OCI-LY7 (cell line): ENCODE measurements around the gene RAP1A.
"Not testable (repeated sequence)": the region's sequence is repeated elsewhere in the genome, so short reads cannot be mapped to it uniquely, and the experiment has no call there.

Source experiments
- EZH2phosphoT487 ChIP-seq: fragments of 200-600 bp; sonication (generic); IDR thresholded peaks from 2 replicates; pipeline ENCODE4 v1.6.1; 2018; ENCODE audit warnings: low read depth, borderline replicate concordance, mild to moderate bottlenecking, mixed run types, antibody characterized with exemption, low read length, moderate library complexity, mixed read lengths
- TF ChIP-seq, protein P1 (sequence below): fragments of 200-600 bp; sonication (generic); conservative IDR thresholded peaks from 2 replicates; pipeline ENCODE4 v1.5.1; 2014; ENCODE audit warnings: mild to moderate bottlenecking, antibody characterized with exemption, low read length, moderate library complexity, mixed read lengths

DNA sequence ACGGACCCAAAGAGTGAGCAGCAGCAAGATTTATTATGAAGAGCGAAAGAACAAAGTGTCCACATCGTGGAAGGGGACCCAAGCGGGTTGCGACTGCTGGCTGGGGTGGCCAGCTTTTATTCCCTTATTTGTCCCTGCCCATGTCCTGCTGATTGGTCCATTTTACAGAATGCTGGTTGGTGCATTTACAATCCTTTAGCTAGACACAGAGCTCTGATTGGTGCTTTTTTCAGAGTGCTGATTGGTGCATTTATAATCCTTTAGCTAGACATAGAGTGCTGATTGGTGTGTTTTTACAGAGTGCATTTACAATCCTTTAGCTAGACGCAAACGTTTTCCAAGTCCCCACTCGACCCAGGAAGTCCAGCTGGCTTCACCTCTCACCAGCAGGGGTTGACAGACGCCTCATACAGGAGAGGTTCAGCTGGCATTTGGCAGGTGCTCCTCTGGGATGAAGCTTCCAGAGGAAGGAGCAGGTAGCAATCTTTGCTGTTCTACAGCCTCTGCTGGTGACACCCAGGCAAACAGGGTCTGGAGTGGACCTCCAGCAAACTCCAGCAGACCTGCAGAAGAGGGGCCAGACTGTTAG is 60.7 kb downstream of the RAP1A start:
- TF ChIP-seq, protein P1, sequence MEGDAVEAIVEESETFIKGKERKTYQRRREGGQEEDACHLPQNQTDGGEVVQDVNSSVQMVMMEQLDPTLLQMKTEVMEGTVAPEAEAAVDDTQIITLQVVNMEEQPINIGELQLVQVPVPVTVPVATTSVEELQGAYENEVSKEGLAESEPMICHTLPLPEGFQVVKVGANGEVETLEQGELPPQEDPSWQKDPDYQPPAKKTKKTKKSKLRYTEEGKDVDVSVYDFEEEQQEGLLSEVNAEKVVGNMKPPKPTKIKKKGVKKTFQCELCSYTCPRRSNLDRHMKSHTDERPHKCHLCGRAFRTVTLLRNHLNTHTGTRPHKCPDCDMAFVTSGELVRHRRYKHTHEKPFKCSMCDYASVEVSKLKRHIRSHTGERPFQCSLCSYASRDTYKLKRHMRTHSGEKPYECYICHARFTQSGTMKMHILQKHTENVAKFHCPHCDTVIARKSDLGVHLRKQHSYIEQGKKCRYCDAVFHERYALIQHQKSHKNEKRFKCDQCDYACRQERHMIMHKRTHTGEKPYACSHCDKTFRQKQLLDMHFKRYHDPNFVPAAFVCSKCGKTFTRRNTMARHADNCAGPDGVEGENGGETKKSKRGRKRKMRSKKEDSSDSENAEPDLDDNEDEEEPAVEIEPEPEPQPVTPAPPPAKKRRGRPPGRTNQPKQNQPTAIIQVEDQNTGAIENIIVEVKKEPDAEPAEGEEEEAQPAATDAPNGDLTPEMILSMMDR = not testable (repeated sequence)
- not testable (repeated sequence) for TF ChIP-seq EZH2phosphoT487
